HK-2 (cell line): ENCODE data around the gene POTEG.
"Not testable (repeated sequence)": the region's sequence is repeated elsewhere in the genome, so short reads cannot be mapped to it uniquely, and the experiment has no call there.

Experiments
- DNase-seq: peaks from one replicate; pipeline ENCODE4 v3.0.0-alpha.2; 2018; ENCODE audit not compliant: unreplicated experiment

The POTEG gene

DNA sequence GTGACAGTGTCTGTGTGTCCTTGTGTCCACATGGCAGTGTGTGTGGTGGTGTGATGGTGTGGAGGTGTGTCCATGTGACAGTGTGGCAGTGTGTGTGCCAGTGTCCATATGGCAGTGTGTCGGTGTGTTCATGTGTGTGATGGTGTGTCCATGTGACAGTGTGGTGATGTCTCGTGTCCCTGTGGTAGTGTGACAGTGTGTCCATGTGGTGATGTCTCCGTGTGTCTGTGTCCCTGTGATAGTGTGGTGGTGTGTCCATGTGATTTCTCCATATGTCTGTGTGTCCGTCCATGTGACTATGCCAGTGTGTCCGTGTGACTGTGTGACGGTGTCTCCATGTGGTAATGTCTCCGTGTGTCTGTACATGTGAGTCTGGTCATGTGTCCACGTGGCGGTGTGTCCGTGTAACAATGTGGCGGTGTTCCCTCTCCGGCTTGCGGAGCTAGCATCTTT, 59.7 kb downstream of the POTEG start:
- DNase-seq, result not testable (repeated sequence)

GRCh38 chr14:19372813-19373500, 61.2 kb downstream of the POTEG start:
- DNase-seq, result not testable (repeated sequence)

- not testable (repeated sequence) for DNase-seq
These were observed 62.4 kb downstream of the POTEG start for GRCh38 chr14:19371767-19372166.

DNA sequence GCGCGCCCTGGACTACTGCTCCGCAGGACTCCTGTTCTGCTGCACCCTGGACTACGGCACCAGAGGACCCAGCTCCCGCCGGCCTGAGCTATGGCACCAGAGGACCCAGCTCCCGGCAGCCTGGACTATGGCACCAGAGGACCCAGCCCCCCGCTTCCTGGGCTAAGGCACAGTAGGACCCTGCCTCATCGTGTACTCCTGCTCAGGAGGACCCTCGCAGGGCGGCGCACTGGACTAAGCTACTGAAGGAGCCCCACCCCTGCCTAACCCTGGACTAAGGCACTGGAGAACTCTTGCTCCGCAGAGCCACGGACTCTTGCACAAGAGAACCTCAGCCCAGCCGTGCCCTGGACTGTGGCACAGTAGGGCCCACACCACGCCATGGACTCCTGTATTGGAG, 71.3 kb downstream of the POTEG start:
- not testable (repeated sequence) for DNase-seq

GRCh38 chr14:19362323-19362722, 71.8 kb downstream of the POTEG start:
- not testable (repeated sequence) for DNase-seq

- not testable (repeated sequence) for DNase-seq
These were observed 72.4 kb downstream of the POTEG start for GRCh38 chr14:19361636-19362253.

- not testable (repeated sequence) for DNase-seq
These were observed 73.1 kb downstream of the POTEG start for GRCh38 chr14:19360937-19361635.
